ENCODE measurements around the gene JAKMIP2. TPM values are rescaled to one million over a fixed set of nuclear protein-coding genes. Genes with fewer than 3 reads are reported as not detected.

The JAKMIP2 gene
- total RNA-seq, 1 experiment from 2014 or later, result not detected

GRCh38 chr5:147648597-147648996 is 133.9 kb downstream of the JAKMIP2 start:
- no peaks in the 10 kb centered on the region for H3K27me3 ChIP-seq (ENCODE audit: control insufficient read depth, insufficient read depth, low read length)
- intact Hi-C loops (cut with micrococcal nuclease; ENCODE audit: unreplicated experiment) (no loop called here), in situ Hi-C loops (cut with HindIII; ENCODE audit: low pct_unique_long_range_greater_than_20kb, low sequenced_read_pairs) (no loop called here)
- BruUV-seq (replicated peaks), result no TSS peak
- H3K36me3 ChIP-seq (ENCODE audit: control insufficient read depth, insufficient read depth, low read length), result no peaks in the 10 kb centered on the region
- no peak overlapping the region for H3K4me3 ChIP-seq (ENCODE audit: low read depth in 2 of 2, low read length in 2 of 2)
- H3K9me3 ChIP-seq (ENCODE audit: control insufficient read depth, insufficient read depth, low read depth, low read length), result no peaks in the 10 kb centered on the region
- no peak for DNase-seq (ENCODE audit: low read depth, low spot score)
- no peak overlapping the region for H3K27ac ChIP-seq (ENCODE audit: low read length)
- ATAC-seq, result no peak
- ChIA-PET CTCF (no interaction called here), POLR2A (no interaction called here)
- H3K4me1 ChIP-seq (ENCODE audit: control insufficient read depth, insufficient read depth, low read length), result no peaks in the 10 kb centered on the region
- TF ChIP-seq TCF7L2 (IDR thresholded peaks at IDR 0.05; ENCODE audit: low read depth, low read length) (no peak), CTCF (IDR thresholded peaks at IDR 0.05) (no peak), POLR2AphosphoS5 (IDR thresholded peaks at IDR 0.05; ENCODE audit: low read depth, low read length) (no peak), SIN3A (IDR thresholded peaks at IDR 0.05; ENCODE audit: borderline replicate concordance, insufficient read depth, low read depth, low read length) (no peak)
- TF ChIP-seq, protein P1, sequence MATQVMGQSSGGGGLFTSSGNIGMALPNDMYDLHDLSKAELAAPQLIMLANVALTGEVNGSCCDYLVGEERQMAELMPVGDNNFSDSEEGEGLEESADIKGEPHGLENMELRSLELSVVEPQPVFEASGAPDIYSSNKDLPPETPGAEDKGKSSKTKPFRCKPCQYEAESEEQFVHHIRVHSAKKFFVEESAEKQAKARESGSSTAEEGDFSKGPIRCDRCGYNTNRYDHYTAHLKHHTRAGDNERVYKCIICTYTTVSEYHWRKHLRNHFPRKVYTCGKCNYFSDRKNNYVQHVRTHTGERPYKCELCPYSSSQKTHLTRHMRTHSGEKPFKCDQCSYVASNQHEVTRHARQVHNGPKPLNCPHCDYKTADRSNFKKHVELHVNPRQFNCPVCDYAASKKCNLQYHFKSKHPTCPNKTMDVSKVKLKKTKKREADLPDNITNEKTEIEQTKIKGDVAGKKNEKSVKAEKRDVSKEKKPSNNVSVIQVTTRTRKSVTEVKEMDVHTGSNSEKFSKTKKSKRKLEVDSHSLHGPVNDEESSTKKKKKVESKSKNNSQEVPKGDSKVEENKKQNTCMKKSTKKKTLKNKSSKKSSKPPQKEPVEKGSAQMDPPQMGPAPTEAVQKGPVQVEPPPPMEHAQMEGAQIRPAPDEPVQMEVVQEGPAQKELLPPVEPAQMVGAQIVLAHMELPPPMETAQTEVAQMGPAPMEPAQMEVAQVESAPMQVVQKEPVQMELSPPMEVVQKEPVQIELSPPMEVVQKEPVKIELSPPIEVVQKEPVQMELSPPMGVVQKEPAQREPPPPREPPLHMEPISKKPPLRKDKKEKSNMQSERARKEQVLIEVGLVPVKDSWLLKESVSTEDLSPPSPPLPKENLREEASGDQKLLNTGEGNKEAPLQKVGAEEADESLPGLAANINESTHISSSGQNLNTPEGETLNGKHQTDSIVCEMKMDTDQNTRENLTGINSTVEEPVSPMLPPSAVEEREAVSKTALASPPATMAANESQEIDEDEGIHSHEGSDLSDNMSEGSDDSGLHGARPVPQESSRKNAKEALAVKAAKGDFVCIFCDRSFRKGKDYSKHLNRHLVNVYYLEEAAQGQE (IDR thresholded peaks at IDR 0.05; ENCODE audit: insufficient read depth in 1 of 2, low read depth in 2 of 2, low read length in 1 of 2), result no peak

DNA sequence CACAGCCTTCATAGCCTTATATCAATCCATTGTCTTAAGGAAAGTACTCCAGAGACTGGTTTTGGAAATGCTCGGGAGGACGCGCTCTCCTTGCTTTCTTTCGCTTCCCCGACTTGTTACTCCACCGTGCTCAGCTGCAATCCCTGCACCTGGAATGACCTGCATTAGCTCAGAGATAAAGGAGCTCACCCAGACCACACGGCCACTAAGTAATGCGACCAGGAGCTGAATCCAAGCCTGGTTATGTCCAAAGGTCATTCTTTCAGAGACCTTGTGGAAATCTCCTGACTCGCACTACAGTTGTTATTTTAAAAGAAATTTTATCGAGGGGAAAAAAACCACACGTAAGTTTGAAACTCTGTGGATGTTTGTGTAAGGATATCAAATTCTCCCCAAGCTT is 137.3 kb downstream of the JAKMIP2 start:
- ATAC-seq (no peak), DNase-seq (ENCODE audit: low read depth, low spot score) (no peak)
- POLR2A ChIA-PET, result no interaction called here
- intact Hi-C loops (cut with micrococcal nuclease; ENCODE audit: unreplicated experiment), result no loop called here
- no peaks in the 10 kb centered on the region for H3K36me3 ChIP-seq (ENCODE audit: control insufficient read depth, insufficient read depth, low read length)
- TF ChIP-seq CTCF (IDR thresholded peaks at IDR 0.05) (no peak), POLR2AphosphoS5 (IDR thresholded peaks at IDR 0.05; ENCODE audit: low read depth, low read length) (no peak), TCF7L2 (IDR thresholded peaks at IDR 0.05; ENCODE audit: low read depth, low read length) (no peak), SIN3A (IDR thresholded peaks at IDR 0.05; ENCODE audit: borderline replicate concordance, insufficient read depth, low read depth, low read length) (no peak)
- TF ChIP-seq, protein P1 (IDR thresholded peaks at IDR 0.05; ENCODE audit: insufficient read depth in 1 of 2, low read depth in 2 of 2, low read length in 1 of 2), result no peak
- H3K27ac ChIP-seq (ENCODE audit: low read length), result no peak overlapping the region
- no peak overlapping the region for H3K4me3 ChIP-seq (ENCODE audit: low read depth in 2 of 2, low read length in 2 of 2)
- no TSS peak for BruUV-seq (replicated peaks)
- in situ Hi-C loops (cut with HindIII; ENCODE audit: low pct_unique_long_range_greater_than_20kb, low sequenced_read_pairs), result no loop called here
- CTCF ChIA-PET, result no interaction called here
- H3K4me1 ChIP-seq (ENCODE audit: control insufficient read depth, insufficient read depth, low read length), result no peaks in the 10 kb centered on the region
- no peaks in the 10 kb centered on the region for H3K27me3 ChIP-seq (ENCODE audit: control insufficient read depth, insufficient read depth, low read length)
- H3K9me3 ChIP-seq (ENCODE audit: control insufficient read depth, insufficient read depth, low read depth, low read length), result no peaks in the 10 kb centered on the region

Data from Panc1 (cell line).